HG03457 (cell line): ENCODE data around the gene FAM168A.
A peak's percentile ranks its signal among the peaks of the same experiment; 100 is the strongest.

ENCODE experiments used
- ATAC-seq: cut with Tn5 transposase; IDR thresholded peaks from one replicate; pipeline ENCODE4 v1.9.1; 2021; ENCODE audit warnings: moderate number of reproducible peaks; ENCODE audit not compliant: unreplicated experiment

FAM168A gene

DNA sequence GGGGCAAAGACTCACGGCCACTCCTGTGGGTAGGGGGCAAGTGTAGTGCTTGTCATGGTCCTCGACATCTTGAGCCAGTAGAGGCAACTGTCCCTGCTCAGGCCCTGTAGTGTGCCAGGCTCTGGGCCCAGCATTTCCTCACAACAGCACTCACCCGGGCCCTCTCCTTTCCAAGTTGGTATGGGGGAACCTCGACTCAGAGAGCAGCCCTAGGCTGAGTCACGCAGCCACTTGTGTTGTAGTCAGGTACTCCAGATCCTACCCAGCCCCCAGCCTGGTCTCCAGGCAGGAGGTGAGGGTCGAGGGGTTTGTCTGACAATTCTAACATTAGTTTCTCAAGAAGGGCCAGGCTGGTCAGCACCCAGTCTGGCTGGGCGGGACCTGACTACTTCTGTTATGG, 217.6 kb downstream of the FAM168A start:
- ATAC-seq: no peak

DNA sequence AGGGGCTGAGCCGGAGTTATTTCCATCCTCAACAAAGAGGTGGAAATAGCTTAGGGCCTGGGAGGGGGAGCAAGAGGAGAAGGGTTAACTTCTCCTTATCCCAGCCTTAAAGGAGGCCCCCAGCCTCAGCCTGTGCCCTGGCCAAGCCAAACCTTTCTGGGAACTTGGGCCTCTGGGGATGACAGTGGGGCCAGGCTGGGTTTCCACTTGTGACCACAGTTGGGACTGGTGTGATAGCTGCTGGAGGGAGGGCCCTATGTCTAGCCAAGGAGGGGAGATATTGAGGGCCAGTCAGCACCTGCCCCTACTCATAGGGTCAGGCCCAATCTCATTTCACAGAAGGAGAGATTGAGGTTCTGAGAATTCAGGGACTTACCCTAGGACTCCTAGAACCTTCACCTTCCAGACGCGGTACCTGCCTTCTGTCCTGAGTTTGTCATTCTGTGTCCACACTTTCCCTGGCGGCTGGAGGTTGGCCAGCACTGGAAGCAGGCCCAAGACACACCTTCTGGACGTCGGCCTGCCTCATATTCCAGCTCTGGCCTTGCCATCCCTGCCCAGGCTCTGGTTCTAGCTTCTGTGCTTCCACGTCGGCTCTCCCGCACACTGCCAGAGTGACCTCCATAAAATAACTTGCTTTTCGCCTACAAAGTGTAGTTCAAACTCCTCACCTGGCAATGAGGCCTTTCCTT, 218.6 kb downstream of the FAM168A start:
- ATAC-seq: no peak

DNA sequence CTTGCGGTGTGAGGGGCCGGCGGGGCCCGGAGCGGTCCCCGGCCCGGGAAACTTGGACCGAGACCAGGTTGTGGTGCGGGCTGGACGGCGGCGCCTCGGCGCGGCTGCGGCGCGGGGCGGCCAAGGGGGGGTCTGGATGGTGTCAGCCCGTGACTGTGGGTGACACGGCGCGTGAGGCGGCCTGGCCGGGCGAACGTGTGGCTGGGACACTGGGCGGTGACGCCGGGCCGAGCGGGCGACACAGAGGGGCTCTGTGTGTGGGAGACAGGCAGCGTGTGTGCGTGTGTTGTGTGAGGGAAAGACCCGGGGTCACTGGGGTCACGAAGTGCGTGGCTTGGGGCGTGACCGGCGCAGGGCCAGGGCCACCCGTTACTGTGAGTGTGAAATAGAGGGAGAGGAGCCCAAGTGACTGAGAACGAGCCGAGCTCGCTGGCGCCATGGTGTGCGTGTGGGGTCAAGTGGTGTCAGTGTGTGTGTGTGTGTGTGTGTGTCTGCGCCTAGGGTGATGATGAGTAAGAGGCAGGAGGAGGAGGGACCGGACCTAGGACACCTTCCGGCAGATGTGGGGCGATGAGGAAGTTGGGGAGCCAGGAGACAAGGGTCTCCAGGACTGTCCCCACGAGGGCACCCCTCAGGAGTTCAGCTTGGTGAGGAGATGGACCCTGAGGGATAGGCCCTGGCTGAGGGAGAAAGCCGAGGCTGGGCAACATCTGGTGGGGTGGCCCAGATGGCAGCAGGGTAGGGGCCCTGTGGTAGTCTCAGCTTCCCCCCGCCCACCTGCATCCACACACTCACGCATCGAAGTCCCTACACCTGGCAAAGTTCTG, 220.9 kb downstream of the FAM168A start:
- ATAC-seq: no peak

DNA sequence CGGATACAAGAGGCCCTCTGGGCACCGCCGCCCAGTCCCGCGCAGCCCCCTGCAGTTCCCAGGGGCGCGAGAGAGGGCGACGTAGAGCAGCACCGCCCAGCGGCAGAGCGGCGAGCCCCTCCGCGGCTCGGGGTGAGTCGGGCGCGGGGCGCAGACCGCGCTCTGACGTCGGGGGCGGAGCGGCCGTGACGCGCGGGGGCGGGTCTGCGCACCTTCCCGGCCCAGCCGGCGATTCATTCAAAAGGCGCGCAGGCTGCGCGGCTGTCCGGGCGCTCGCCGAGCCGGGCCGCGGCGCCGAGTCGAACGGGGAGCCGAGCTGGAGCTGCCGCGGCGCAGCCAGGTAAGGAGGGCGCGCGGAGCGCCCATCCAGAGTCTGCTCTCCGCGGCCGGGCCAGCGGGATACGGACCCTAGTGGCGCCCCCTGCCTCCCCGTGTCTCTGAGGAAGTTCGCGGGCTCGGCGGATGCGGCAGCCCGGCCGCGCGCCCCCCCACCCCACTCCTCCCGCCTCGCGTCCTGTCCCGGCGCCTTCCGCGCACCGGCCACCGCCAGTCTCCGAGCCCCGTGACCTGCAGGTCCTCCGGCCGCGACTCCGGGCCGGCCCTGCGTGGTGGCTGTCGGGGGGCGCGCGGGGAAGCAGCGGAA, 221.6 kb downstream of the FAM168A start, which contains the start of gene RELT:
TSS of gene RELT (plus strand) at position 240 of the 643 bp plus-strand sequence. CDS start 12,738 bp downstream, outside the sequence.
- peak; percentile 59 for ATAC-seq

DNA sequence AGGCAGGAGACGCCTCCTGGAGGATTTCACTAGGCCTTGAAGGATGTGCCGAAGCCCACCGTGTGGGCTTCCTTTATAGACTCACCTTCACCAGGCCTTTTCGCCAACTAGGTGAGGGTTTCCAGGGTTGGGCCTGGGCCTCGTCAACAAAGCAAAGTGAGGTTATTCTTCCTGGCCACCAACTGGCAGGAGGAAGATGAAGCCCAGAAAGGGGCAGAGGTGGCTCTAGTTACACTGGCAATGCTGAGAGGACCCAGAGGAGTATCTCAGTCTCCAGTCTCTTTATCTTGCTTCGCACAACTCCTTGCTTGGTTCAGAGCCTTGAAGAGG, 222.1 kb downstream of the FAM168A start:
- ATAC-seq: no peak

DNA sequence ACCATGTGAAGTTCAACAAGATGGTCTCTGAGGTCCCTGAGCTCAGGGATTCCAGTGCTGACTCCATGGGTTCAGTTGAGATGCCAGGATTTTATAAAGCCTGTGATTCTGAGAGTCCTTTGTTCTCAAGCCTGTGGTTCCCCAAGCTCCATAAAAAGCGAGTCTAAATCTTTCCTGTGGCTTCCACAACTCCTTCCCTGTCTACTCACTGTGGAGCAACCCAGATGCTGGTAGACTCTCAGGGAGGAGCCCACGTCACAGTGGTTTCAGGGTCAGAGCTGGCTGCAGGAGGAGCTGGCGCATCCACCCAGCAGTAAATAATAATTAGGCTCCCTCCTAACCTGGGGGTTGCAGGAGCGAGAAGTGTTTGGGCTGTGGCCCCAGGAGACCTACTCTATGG, 223.8 kb downstream of the FAM168A start:
- no peak for ATAC-seq

DNA sequence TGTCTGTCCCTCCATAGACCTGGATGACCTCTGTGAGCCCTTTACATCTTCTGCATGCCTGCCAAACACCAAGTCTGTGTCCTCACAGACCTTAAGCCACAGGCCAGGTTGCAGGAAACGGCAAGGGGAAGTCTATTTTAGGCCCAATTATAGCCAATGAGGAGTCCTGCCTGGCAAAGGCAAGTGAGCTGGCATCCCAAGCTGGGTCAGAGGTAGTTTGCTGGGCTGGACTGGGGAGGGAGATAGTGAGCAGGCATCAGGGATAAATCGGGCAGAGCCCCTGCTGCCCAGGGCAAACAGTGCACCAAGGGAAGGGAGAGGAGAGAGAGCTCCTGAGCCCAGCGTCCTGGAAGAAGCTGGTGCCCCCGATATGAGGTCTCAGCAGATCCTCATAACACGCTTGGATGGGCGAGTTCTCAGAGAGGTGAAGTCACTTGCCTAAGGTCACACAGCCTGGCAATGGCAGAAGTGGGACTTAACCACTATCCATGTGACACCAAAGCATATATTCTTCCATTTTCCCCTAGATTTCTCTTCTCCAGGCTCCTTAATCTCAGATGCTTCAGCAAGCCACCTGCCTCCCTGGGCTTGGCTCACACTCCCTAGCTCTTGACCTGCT, 225.4 kb downstream of the FAM168A start:
- no peak for ATAC-seq

DNA sequence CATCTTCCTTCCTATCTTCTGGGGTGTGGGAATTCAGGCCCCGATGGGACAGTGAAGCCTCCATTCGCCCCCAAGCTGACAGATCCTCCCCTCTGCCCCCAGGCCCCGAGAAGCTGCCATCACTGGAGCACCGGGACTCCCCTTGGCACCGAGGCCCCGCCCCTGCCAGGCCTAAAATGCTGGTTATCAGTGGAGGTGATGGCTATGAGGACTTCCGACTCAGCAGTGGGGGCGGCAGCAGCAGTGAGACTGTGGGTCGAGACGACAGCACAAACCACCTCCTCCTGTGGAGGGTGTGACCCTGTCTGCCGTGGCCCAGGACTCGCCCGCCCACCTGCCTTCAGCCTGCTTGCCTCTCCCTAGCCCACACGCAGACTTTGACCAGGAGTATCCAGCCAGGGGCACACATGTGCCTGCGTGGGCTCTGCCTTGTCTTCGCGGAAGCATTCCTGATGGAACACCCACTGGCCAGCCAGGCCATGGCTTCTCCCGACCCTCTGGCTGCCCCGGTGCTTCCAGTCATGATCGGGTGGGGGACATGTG, 230.4 kb downstream of the FAM168A start:
- no peak for ATAC-seq

DNA sequence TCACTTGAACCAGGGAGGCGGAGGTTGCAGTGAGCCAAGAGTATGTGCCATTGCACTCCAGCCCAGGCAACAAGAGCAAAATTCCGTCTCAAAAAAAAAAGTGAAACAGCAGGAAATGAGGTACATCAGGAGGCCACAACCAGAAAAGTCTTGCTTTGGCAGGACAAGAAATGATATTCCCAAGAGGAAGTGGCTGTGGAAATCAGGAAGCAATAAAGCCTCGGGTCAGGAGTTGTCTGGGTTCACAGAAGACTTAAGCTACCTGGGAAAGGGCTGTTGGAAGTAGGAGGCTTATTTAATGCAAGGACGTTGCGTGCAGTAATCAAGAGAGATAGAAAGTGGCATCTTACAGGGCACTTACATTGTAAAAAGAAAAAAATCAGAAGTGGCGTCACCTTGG, 231.0 kb downstream of the FAM168A start:
- ATAC-seq: no peak

DNA sequence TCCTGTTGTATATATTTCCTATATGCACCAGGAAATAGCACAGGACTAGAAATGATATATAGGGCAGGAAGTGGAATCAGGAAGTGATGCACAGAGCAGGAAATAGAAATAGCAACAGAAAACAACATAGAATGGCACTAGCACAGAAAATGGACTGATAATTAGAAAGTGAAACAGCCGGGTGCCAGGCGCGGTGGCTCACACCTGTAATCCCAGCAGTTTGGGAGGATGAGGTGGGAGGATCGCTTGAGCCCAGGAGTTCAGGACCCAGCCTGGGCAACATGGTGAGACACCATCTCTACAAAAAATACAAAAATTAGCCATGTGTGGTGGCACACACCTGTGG, 231.7 kb downstream of the FAM168A start:
- ATAC-seq: no peak

DNA sequence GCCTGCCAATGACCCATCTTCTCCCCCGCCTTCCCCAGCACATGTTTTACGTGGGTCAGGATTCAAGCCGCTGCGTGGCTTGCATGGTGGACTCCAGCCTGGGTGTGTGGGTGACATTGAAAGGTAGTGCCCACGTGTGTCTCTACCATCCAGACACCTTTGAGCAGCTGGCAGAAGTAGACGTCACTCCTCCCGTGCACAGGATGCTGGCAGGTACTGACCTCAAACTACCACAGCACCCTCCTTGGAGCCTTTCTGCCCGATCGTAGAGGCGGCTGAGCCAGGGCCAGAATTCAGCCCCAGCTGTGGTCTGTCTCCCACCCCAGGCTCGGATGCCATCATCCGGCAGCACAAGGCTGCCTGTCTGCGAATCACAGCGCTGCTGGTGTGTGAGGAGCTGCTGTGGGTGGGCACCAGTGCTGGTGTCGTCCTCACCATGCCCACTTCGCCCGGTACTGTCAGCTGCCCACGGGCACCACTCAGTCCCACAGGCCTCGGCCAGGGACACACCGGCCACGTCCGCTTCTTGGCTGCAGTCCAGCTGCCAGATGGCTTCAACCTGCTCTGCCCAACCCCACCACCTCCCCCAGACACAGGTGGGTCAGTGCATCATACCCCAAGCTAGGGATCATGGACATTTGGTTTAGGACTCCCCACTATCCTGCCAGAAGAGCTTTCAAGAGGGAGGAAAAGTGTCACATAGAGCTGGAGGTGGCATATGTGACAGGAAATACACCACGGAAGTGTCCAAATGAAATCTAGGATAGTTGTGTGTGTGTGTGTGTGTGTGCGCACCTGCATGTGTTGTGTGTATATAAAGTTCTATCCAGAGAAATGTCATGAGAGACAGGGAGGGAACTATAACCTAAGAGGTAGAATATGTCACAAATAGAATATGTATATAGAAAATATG, 232.3 kb downstream of the FAM168A start:
- no peak for ATAC-seq

DNA sequence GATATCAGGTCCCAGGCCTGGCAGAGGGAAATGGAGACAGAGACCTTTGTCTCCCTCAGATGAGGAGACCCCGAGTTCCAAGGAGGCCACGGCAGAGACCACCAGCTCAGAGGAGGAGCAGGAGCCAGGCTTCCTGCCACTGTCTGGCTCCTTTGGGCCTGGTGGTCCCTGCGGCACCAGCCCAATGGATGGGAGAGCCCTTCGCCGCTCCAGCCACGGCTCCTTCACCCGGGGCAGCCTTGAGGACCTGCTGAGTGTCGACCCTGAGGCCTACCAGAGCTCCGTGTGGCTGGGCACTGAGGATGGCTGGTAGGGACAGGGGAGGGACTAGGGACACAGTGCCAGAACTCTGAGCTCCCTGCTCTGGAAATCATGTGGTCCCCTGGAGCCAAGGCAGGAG, 234.8 kb downstream of the FAM168A start:
- no peak for ATAC-seq

DNA sequence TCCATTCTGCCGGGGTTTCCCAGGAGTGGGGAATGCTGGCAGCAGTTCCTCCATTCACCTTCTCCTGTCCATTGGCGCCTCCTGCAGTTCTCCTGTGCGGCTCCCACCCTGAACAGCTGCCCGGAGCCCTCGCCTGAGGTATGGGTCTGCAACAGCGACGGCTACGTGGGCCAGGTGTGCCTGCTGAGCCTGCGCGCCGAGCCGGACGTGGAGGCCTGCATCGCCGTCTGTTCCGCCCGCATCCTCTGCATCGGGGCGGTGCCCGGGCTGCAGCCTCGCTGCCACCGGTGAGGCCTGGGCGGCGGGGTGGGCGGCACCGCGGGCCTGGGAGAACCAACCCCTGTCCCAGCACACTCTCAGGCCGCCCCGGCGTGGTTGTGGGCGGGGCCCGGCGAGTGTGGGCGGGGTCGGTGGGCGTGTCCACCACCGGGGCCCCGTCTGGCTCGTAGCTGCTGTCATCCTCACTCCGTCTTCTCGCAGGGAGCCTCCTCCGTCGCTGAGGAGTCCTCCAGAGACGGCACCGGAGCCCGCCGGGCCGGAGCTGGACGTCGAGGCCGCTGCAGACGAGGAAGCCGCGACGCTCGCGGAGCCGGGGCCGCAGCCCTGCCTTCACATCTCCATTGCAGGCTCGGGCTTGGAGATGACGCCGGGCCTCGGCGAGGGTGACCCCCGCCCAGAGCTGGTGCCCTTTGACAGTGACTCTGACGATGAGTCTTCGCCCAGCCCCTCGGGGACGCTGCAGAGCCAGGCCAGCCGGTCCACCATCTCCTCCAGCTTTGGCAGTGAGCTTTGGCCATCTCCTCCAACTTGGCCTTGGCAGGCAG, 235.7 kb downstream of the FAM168A start:
- no peak for ATAC-seq

DNA sequence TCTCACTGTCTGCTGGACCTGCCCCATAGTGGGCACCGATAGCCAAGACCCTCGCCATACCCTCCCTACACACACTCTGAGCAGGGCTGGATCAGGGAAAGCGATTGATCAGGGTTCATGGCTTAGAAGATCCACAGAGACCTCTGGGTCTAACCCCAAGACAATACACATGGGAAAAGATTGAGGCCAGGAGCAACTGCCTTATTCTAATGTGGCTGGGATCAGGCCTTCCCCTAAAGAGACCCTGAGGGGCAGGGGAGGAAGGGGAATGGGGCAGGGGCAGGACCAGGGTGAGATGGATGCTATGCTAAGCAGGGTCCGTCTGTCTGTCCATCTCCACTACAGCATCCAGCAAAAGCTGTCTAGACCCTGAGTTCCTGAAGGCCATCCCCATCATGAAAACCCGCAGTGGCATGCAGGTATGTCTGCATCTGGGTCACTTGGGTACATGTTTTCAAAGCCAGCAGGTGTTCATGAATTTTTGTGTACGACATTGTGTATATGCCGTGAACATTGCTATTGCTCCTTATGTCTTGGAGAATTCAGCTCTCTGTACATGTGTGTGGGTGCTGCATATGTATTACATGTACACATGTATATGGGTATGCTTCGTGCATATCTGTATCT, 237.1 kb downstream of the FAM168A start:
- ATAC-seq: no peak

DNA sequence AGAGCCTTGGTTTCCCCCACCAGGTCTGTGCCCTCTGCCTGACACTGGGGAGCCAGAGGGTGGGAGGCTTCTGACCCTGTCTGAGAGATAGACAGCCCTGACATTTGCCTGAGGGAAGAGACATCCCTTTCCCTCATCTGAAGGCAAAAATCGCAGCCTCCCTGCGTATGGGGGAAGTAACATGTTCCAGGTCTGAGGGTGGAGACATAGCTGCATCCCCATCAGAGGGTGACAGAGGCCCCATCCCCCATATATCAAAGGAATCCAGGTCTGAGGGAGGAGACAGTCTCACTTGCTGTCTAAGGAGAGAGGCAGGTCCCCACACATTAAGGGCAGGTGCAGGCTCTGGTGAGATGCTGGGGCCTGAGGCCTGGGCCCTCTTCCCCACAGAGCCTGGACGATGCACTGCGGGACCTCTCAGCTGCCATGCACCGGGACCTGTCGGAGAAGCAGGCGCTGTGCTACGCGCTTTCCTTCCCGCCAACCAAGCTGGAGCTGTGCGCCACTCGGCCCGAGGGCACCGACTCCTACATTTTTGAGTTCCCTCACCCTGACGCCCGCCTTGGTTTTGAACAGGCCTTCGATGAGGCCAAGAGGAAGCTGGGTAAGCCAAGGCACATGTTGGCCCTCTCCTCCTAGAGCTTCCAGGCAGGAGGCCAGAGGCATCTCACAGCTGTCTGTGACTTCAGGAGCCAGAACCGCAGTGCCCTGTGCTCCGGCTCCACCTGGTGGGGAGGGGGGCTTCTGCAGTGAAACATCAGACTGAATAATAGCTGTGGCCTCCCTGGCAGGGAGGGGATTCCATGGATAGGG, 237.8 kb downstream of the FAM168A start:
- ATAC-seq: no peak

DNA sequence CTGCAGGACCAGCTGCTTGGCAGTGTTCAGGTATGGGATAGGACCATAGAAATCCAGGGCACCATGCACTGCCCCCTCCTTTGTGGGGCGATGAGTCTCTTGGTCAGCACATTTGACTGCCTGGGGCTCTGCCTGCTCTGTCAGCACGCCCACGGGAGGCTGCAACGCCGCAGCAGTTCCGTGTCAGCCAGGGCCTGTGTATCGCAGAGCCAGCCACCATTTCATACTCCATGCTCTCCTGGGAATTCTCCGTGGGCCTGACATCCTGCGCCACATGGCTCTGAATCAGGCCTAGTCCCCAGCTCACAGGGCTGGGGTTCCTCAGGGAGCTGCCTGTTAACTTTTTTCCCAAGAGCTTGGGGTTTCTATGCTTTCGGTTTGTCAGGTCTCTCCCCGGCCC, 238.6 kb downstream of the FAM168A start:
- no peak for ATAC-seq

DNA sequence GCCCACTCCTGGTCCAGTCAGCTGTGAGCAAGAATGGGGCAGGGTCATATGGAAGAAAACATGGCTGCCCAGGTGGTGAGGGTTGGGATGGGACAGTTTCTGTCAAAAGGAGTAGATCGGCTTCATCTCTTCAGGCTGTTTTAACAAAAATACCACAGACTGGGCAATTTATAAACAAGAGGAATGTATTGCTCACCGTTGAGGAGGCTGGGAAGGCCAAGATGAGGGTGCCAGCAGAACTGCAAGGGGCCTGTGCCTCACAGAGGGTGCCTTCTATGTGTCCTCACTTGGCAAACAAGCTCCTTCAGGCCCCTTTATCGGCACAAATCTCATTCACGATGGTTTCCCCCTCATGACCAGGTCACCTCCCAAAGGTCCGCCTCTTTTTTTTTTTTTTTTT, 239.8 kb downstream of the FAM168A start:
- ATAC-seq: no peak
